Stimulated activated CD4-positive, alpha-beta T cell treated with anti-CD3 and anti-CD28 coated beads, Interleukin-1b, Interleukin-23, amount 100 ng/mL, for 24 hours (primary cell): ENCODE data around the gene PRKCE.

Experiments
- DNase-seq, 4 experiments: peaks; one replicate each; pipeline ENCODE4 v3.0.0-alpha.2; 2020; ENCODE audit warnings: low read depth in 4 of 4, low spot score in 1 of 4

PRKCE gene

GRCh38 chr2:46177461-46178089 is 526.1 kb downstream of the PRKCE start:
- DNase-seq: no peak

DNA sequence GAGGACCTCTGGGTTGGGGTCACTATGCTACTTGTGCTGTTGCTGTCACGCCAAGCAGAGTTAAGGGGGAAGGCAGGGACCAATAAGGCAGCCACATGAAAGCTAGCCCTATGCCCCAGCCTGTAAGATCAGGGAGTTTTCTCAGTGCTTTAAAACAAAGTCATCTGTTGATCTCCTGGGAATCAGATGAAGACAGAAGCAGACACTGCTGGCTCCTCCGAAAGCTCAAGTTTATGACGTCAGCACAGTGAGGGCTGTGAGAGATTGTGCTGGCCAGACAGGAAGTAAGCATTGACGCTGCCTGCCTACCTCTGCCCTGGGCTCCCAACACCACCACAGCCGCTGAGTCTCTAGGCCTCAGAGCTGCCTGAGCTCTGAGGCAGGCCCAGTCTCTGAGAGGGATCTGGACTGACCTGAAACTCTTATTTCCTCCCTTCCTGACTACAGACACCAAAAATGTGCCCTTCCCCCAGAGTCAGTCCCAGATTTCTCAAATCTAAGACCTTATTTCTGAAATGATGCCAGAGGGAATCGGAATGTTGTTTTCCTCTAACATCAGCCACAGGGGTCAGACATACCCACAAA is 527.7 kb downstream of the PRKCE start:
- DNase-seq: peak in 2 of 4 experiments; percentile 5 to 23

DNA sequence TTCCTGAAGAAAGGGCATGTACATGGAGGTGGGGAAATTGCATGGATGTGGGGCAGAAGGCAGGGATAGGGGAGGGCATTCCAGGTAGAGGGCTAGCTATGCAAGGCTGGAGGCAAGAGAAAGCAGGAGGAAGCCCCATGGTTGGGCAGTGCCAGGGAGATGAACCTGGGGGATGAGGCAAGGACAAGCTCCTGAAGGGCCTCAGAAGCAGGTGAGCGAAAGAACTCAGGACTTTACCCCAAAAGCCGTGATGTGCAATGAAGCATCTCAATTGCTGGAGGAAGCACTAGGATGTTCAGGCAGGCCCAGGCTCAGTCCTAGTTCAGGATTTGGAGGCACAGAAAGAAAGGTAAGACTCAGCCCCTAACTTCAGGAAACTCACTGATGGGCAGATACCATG is 528.7 kb downstream of the PRKCE start:
- no peak for DNase-seq

DNA sequence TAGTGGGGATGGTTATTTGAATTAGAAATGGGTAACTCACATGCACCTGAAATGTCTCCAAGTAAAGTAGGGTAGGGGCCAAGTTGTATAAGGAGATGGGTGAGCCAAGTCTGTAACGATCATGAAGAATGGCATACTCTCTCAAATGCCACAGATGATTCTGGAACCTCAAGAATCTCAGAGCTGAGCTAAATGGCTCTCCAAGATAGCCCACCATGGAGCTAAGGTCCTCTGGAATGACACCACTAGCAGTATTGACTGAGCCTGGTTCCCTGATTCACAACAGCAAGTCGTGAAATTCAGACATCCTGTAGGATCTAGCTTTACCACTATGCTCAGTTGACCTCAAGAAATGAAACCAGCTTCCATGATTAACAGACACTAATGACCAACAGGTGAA is 529.8 kb downstream of the PRKCE start:
- no peak for DNase-seq

DNA sequence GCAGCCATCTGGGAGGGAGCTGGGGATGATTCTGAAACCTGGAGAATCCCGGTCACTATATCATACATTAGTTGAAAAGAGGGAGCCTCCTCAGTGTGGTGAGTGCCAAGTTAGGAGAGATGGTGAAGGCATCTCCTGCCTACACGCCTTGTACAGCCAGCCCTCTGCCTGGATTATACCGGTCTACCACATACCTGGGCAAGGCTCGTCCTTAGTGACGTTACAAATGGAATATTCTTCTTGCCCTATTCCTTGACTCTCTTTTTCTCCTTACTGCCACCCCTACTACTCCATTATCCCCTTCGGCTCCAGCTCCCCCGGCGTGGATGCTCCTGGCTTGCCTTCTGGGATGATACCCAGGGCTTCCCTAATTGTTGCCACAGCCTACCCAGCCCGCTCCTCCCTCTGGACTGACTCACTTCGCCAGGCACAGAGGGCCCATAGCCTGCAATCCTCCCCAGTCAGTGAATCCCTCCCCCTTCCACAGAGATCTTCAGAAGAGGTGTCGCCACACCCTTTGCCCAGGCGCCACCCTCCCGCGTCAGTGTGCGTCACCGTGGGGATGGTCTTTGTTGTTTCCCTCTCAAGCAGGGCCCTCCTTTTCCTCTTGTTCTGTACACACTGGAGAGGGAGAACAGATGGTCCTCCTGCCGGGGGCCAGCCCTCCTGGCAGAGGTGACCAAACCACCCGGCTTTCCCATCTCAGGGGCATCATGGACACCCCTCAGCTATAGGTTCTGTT is 530.5 kb downstream of the PRKCE start:
- no peak for DNase-seq

- no peak for DNase-seq
Measured at GRCh38 chr2:46183426-46183825, 532.0 kb downstream of the PRKCE start.

DNA sequence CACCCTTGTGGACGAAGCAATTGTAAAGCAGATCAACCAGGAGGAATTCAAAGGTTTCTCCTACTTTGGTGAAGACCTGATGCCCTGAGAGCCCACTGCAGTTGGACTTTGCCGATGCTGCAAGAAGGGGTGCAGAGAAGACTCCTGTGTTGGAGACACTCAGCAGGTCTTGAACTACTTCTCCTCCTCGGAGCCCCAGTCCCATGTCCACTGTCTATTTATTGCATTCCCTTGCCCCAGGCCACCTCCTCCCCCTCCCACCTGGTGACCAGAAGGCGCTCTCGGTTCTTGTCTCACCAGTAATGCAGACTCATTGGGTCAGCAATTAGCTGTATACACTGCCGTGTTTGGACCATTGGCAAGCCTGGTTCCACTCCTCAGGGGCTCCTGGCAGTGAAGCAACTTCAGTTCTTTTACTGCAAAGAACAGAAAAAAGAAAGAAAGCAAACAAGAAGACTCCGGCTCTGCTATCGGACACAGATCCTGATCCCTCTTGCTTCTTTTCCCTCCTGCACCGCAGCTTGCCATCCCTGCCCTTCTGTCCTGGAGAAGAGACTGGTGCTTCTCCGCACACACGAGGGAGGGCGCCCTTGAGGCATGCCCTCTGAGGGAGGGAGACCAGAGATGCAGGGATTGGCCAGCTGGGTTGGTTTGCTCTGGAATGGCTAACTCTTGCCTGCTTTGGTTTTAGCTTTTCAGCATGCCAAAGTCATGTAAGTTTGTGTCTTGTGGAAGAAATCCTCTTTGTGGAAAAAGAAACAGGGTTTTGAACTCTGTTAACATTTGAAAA is 533.5 kb downstream of the PRKCE start:
- DNase-seq: no peak

GRCh38 chr2:46187112-46187618 is 535.7 kb downstream of the PRKCE start:
- peak in 2 of 4 experiments; percentile 6 to 16 for DNase-seq

DNA sequence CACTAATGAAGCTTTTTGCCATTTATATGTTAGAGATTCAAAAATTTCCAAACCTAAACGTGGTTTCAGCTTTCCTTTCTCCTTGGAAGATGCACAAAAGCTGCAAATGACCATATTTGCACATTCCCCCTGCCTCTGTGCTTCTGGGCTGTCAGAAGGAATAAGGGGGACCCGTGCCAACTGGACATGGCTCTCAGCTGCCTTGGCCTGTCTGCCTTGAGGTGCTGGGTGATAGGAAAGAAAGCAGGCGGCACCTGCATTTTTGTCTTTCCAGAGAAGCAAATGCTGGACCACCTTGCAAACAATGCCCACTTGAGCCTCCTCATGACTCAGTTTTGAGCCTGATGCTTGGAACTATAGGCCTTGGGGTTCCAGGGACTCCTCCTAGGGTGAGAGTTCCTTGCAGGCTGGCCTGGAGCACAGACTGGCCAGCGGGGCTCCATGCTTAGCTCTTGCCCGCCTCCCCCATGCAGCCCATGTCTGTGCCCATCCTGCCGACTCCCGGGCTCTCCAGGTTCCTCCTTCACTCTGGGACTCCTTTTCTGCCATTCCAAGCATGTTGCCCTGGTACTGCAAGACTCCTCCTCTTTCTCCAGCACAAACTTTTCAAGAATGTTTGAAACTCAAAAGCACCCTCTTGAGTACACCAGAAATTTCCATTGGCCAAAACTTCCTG is 536.7 kb downstream of the PRKCE start:
- DNase-seq: no peak

DNA sequence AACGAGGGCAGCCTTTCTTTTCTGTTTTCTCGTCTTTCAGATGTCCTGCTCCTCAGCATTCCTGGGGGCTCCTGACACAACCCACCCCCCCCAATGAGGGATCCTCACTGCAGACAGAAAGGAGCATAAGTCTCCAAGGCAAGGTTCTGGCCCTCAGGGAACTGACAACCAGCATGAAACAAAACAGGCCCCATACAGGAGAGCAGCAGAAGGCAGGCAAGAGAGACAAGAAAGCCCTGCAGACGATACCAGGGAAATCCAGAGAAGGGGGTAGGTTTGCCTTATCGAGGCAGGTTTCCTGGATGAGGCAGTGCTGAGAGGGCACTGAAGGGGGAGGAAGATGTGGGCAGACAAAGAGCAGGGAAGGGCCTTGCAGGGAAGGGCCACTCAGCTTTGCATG is 541.9 kb downstream of the PRKCE start:
- DNase-seq: no peak

GRCh38 chr2:46193855-46194254 is 542.4 kb downstream of the PRKCE start:
- no peak for DNase-seq

GRCh38 chr2:46194856-46195255 is 543.4 kb downstream of the PRKCE start:
- no peak for DNase-seq

DNA sequence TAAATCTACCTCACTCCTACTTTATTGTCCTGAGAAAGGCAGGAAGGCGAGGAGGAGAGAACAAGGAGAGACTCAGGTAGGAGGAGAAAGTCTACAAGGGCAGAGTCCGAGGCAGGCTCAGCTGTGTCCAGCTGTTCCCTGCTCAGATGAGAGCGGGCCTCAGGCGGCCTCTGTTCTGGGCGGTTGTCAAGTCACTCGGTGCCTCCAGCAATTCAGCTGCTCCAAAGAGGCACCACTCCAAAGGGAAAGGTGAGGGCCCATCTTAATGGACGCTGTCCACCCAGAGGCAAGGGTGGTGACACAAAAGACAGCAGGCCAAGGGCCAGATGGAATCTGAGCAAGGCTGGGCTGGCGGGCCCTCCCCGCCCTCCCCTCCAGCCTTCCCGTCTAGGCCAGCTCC is 544.3 kb downstream of the PRKCE start:
- no peak for DNase-seq

- no peak for DNase-seq
Measured at GRCh38 chr2:46196871-46197462, 545.5 kb downstream of the PRKCE start.

DNA sequence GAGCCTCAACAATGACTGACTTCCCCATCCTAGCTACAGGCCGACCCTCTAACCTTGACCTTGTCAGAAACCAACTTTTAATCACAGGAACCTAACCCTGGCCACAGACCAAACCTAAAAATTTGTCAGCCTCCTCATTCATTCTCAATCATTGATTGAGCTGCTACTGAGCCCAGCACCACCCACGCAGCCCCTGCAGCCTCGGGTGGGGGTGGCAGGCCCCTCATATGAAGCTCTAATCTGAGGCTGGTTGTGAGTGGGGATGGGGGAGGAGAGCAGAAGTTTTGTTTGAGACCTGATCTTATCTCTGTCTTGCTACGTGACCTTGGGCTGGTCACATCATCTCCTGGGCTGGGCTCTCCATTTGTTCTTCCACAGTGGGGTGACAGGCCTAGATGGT is 546.2 kb downstream of the PRKCE start:
- no peak for DNase-seq

DNA sequence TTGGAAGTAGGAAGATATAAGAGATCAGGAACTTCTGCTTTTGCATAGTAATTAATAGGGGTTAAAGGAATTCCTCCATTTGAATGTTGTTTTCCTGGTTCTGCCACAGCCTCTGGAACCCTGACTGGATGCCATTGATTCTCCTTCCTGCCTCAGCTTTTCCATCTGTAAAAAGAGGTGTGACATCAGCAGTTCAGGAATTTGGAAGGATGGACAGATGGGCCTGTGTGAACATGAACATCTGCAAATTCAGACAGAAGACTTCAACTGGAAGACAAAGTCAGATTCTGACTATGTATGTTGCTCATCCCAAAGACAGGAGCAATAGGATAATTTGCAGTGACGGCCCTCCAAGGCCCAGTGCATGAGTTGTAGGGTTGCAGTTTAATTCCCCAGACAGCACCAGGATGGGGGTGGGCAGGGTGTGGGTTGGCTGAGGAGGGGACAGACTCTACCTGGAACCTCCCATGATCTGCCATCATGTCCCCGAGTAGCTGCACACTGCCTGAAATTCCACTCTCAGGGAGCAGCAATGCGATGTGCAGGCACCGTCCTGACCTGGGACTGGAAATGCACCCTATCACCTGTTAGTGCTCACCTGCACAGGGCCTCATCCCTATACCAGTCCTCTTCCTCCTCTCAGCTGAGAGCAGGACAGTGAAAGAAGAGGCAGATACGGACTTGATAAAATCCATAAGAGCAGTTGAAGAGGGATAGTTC is 546.8 kb downstream of the PRKCE start:
- no peak for DNase-seq

- no peak for DNase-seq
Measured at GRCh38 chr2:46198966-46199365, 547.5 kb downstream of the PRKCE start.

GRCh38 chr2:46200100-46200690 is 548.7 kb downstream of the PRKCE start:
- DNase-seq: no peak

GRCh38 chr2:46200861-46201605 is 549.6 kb downstream of the PRKCE start:
- no peak for DNase-seq
